ENCODE measurements around the gene RAB43.

Gene RAB43

DNA sequence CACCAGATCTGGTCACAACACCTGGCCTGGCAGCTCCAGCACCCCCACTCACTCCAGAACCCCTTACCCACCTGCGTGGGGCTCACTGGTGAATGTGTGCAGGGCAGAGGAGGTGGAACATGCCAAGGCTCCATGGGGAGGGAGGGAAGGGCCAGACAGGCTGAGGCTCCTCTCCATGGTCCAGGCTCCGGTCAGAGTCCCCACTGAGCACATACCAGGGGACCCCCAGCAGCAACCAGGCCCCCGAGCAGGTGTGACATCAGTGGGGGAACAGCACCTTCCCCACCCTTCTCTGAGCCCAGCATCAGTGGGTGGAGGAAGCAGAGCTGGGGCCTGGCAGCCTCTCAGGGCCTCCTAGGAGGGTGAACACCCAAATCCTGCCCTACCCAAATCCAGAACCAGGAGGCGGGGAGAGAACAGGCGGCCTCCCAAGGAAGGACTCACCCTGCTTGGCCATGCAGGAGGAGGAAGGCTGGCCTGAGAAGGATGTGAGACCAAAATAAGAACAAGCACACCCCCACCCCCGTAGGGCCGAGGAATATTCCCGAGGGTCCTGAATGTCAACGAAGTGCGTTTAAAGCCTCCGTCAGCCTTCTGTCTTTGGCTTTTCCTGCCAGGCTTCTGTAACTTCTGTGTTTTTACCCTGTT, 62.2 kb downstream of the RAB43 start:
- DNase-seq, result no peak

DNA sequence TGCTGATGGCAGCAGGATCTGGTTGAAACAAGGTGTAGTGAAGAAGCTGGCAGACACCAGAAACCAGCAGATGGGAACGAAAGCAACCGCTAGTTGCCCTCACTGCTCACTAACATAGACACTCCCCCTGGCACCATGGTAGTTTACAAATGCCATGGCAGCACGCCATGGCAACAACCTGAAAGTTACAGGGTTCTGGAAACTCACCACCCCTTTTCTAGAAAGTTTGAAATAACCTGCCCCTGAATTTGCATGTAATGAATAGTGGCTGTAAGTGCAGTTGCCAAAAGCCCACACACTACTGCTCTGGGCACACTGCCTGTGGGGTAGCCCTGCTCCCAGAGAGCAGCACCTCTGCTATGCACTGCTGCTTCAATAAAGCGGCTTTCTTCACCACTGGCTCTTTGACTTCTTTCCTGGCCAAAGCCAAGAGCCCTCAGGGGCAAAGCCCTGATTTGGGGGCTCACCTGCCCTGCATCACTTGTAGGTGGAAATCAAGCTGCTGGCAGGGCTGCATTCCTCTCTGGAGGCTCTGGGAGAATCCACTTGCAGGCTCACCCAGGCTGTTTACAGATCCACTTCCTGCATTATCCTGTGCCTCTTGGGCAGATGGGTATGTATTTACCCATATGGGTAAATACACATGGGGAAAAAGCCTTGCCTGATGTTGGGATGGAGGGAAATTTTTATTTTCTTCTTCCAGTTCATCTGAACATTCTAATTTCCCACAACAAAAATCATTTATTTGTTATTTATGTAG, 63.0 kb downstream of the RAB43 start:
- no peak for DNase-seq

DNA sequence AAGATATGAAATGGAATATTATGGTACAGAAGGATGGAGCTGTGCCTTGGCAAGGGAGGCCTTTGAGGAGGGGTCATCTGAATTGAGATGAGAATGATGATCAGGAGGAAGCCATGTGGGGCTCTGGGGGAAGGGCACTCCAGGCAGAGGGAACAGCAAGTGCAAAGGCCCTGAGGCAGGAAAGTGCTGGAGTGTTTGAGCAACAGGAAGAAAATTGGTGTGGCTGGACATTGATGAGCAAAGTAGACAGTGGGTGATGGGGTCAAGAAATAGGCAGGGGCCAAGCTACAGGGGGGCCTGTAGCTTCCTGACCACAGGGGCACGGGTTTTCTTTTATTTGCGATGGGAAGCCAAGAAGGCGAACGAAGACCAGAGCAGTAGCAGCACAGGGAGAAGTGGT, 64.4 kb downstream of the RAB43 start:
- DNase-seq, result no peak

DNA sequence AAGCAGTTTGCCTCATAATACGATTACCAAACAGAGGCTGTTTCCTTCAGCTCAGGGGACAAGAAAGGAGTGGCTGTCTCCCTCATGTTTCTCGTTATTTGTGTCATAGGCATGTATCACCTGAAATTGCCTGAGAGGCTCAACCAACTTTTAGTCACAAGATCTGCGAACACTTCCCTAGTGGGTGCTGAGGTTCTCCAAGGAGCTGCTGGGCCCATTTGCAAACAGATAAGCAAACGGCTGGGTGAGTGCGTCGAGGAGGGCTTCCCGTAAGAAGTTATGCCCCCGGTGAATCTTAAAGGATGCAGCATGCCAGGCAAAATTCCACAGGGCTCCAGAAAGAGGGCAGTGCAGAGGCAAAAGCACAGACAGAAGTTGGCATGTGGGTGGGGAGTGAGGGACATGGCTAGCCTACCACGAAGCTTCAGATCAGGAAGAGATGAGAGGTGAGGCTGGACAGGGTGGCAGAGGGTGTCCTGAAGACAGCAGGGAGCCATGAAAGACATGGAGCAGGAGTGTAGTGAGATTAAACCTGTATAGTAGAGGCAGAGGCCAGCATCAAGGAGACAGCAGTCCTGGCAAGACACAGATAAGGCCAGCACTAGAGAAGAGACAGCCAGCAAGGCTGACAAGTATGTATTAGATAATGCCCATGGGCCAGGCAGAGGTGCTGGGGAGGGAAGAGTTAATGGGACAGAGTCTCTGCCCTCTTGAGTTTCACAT, 65.0 kb downstream of the RAB43 start:
- no peak for DNase-seq

DNA sequence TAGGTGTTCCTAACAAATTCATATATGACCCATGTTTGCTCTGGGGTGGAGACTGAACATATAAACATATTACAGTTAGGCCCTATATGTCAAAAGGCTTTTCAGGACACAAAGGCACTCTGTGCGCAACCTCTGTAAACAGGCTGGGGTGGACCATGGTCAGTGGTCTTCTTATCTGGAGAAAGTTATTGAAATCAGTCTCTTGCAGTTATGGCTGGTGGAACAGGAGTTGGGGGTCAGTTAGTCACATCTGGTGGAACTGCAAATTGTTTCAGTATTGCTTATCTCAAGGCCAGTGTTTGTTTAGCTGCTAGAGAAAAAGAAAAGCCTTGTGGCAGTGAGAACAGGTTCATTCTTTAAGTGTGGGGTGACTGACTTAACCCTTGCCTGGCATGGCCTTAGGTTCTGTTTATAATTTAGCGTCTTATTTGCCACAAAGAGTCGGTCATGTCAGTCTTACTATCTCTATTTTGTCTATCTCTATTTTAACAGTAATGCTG, 66.9 kb downstream of the RAB43 start:
- DNase-seq, result no peak

DNA sequence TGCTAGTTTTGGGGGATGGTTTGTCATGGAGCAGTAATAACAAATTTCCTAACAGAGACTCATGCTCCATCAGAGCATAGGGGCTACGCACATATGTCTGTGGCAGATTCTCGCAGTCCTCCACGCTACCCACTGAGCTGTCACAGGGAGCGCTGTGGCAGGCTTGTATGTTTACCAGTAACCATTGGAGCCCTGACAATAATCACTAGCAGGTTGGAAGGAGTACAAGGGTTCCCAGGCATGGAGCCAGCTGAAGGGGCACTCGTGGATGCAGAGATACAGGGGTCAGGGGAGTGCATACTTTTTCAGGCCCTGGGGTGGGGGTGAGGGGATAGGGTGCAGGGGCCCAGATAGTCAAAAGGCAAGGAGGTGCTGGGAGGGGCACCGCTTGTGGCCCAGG, 68.9 kb downstream of the RAB43 start:
- no peak for DNase-seq

DNA sequence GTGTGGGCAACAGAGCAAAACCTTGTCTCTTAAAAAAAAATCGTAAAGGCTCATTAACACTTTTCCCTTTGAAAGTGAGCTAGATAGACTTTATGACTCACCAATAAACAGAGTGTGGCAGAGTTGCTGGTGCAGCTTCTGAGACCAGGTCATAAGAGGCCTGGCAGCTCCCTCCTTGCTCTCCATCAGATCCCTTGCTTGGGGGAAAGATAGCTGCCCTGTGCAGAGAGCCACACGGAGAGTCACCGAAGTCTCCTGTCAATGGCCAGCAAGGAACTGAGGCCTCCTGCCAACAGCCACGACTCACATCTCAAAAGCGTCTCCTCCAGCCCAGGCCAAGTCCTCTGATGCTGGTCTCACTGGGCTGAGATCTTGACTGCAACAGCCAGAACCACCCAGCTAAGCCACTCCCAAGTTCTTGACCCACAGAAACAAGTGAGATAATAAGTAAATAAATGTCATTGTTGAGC, 69.7 kb downstream of the RAB43 start:
- DNase-seq, result no peak

DNA sequence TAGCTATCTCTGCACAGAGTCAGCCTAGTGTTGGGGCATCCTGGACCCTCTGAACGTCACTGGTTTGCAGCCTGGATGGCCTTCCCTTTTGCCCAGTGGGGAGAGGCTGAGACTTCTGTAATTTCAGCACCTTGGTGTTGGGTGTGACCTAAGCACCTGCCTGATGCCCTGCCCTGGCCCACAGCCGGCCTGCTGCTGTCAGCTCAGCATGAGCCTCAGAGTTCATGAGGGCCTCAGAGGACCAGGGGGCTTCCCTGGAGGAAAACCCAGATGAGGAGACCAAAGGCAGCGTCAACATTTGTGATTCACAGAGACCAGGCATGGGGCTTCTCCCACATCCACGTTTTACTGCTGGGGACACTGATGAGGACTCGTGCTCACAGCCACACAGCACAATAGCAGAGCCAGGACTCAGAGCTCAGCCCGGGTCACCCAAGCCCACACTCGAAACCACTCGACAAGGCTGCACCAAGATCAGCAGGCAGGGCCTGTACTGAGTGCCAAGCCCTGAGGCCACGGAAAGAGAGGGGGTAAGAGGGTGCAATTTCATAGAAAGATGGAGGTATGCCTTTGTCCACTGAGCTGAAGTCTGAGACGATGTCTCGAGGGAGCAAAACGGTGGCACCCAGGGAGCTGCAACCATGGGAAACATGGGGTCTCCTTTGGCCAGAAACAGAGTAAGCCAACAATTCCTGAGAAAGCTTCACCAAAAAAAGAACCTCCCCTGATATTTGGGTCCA, 70.9 kb downstream of the RAB43 start:
- no peak for DNase-seq

DNA sequence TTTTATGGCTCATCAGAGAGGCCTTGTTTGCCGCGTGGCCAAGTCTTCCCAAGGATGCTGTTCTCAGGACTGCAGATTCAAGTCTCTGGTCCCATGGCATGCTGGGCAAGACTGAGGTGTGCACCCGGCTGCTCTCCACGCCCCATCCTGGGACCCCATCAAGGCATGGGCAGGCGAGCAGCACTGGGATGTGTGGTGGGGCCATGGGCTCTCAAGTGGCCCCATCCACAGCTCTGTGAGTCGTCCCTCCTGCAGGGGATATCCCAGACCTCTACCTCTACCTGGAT, 74.1 kb downstream of the RAB43 start:
- no peak for DNase-seq

DNA sequence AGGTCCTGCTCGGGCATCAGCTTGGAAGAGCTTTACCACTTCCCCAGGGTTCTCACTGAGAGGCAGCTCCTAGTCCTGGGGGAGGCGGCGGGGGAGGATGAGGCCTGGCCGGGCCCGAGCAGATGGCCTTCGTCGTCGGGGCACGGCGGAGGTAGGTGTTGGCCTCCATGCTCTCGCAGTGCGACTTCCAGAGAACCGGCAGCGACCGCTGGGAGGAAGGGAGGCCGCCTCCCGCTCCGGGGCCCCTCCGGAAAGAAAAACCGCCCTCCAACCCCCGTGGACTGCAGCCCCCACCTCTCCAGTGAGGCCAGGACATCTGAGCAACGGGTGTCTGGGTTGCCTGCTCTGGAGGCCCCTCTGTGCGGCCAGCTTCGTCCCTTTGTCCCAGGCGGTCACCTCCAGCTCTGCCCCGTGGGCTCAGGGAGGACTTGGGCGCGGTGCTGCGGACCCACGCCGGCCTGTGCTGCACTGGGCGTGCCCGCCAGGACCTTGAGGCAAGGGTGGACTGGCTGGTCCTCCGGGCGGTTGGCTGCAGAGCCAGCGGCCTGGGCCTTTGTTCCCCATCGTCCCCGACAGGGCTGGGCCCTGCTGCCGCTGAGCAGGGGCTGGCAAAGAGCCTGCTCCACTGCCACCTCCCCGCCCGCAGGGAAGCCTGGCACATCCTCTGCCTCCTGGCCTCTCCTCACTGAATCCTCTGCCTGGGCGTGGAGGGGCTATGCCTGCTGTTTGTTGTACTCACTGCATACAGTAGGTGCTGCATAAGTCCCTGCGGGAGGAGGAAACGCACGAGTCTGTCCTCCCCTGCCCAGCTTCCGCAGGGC, 74.7 kb downstream of the RAB43 start:
- DNase-seq, result no peak

DNA sequence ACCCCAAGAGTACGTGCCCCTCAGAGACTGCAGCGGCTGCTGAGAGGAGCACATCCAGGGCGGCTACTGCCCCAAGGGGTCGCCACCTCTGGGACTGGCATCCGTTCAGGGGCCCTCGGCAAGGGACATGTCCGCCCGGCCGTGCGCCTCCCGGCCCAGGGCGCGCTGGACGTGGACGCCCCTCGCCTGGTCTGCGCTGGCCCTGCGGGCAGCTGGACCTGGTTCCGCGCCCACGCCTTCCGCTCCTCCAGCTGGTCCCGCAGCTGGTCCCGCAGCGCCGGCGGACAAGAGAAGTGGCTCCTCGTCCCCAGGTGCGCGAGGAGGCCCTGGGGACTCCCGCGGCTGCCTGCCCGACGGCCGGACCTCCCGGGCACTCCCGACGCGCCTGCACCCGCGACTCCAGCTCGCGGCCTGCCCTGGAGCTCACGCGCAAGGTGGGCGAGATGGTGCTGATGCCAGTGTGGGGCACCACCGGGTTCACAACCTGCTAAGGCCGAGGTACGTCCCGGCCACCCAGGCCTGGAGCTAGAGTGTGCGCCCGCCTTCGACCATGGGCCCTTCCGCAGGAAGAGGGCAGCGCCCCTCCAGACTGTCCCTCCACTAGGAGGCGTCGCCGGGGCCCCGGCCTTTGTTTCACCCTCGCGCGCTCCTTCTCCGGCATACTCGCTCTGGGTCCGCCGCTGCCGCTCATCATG, 75.4 kb downstream of the RAB43 start:
- no peak for DNase-seq

DNA sequence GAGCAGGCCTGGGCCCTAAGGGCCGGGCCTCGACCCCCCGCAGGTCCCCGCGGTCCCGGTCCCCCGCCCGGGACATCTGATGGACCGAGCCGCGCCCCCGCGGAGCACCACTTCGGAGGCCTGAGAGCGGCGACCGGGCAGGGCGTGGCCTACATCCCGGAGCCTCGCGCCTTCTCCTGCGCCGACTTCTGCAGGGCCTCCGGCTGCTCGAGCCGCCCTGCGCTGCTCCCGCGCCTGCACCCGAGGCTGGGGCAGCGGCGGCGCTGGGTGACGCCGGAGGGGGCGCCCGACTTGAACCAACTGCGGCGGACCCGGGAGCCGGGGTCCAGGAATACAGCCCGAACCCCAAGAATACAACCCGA, 75.9 kb downstream of the RAB43 start:
- no peak for DNase-seq

DNA sequence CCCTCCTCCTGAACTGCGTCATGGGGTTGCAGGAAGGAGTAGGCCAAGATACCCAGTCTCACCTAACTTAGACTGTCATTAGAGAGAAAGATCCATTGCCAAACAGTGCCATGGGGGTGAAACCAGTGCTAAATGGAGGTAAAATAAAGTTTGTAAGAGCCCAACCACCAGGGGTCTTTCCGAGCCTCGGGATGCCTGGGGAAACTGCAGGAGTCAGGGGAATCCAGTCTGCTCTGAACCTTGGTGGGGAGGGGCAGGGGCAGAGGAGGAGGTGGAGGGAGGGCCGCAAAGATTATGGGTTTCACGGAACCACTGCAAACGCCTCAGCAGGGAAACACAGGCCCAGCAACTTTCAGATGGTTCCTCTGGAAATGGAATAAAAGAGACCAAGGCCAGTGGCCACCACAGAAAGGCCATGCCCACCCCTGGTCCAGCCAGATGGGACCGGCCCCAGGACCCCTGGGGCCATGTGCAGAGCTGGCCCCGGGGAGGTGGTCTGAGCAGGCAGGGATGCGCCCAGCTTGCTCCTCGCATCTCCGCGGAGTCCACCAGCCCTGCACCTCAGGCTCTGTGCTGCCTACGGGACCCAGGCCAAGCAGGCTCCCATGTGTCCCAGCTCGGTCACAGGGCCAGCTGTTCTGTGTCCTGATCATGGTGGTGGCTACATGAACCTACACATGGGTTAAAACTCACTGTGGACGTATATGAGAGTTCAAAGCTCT, 80.9 kb downstream of the RAB43 start:
- DNase-seq, result no peak

DNA sequence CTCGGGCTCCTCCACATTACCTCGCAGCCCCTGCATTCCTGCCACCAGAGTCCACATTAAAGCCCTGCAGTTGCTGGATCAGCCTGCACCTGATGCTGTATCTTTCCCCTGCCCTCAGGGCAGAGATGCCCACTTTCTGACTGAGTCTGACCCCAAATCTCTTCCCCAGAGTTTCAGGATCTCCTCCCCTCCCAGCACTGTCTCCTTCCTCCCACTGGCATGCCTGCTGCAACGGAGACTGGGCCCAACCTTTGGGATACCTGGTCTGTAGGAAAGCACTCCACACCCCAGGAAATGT, 81.6 kb downstream of the RAB43 start:
- DNase-seq, result no peak

DNA sequence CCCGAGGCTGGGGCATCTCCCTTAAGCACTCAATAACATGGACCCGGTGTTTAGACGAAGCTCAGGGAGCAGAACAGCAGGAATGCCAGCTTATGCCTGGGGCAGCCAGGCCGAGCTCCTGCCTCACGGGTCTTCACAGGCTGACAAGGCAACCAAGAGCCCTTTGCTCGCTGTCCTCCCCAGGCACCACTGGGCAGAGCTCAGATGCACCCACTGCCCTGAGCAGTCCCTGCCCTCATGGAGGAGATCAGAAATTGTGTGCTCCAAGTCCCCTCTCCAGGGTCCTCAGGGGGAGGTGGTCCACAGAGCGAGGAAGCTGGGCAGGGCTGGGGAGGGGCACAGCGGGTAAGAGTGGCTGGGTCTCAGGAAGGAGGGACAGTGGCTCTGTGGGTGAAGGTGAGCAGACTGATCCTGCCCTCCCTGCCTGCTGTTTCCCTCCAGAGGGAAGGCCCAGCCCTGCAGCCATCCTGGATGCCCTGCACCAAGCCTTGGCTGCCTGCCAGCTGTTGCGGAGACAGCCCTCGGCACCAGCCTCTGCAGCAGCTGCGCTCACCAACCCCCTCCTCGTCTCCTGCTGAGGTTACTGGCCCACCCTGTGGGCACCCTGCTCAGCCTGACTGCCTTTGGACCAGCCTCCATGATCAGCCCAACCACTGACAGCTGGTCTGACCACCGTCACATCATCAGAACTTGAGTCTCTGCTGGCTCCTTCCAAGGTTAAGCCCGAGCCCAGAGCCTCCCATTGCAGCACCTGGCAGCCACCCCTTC, 82.1 kb downstream of the RAB43 start:
- peak; percentile 38 to 47 for DNase-seq

DNA sequence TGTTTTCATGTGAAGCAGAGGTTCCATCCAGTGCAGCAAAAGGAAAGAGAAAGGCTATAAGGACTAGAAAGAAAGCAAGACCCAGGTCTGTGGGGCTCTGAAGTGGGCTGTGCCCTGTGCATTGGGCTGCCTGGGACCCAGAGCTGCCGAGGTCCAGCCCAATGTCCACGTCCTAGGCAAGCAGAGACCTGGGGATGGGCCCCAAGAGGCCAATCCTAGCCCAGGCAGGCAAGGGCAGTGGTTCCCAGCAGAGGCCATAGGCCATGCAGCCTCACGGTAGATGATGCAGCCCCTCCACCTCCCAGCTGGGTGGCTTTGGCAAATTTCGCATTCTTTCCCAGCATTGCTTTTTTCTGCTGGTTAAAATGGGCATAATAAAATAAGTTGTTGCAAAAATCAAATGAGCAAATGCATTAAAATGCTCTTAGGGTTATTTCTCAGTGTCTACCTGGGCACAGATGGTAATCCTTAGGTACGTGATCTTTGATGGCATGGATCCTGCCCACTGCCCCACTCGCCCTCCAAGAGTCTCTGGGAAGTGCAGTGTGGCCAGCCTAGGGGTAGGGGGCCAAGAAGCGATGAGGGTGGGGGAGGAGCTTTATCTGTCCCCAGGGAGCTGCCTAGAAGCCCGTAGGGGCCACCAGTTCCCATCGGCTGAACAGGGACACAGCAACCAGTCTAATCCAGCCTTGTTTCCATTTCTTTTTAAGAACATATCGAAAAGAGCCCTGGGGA, 83.3 kb downstream of the RAB43 start:
- no peak for DNase-seq
